OCI-LY1 (cell line): ENCODE data around the gene DNAJC25.

Experiments used
- H2AFZ ChIP-seq: fragments of 200-600 bp; sonication (generic), shearing (Covaris generic); 2 replicates; pipeline ENCODE4 v1.6.0; 2014; ENCODE audit warnings: antibody characterized with exemption, mild to moderate bottlenecking, low read length
- H3F3A ChIP-seq: fragments of 200-600 bp; sonication (generic), shearing (Covaris generic); 2 replicates; pipeline ENCODE4 v1.6.0; 2014; ENCODE audit warnings: mild to moderate bottlenecking, antibody characterized with exemption, low read length, moderate library complexity; ENCODE audit not compliant: insufficient read depth
- H3K27ac ChIP-seq: fragments of 200-600 bp; sonication (generic); 2 replicates; pipeline ENCODE4 v1.5.1; 2014; ENCODE audit warnings: low read length, mixed run types, mild to moderate bottlenecking, low read depth; ENCODE audit not compliant: poor library complexity, severe bottlenecking
- H3K27me3 ChIP-seq: fragments of 200-600 bp; sonication (generic); 2 replicates; pipeline ENCODE4 v1.6.0; 2014; ENCODE audit warnings: antibody characterized with exemption, mild to moderate bottlenecking, low read length, moderate library complexity; ENCODE audit not compliant: insufficient read depth
- H3K36me3 ChIP-seq: fragments of 200-600 bp; sonication (generic); 2 replicates; pipeline ENCODE4 v1.6.1; 2014; ENCODE audit warnings: mild to moderate bottlenecking, antibody characterized with exemption, low read length, moderate library complexity, mixed read lengths; ENCODE audit not compliant: insufficient read depth
- H3K4me1 ChIP-seq: fragments of 200-600 bp; sonication (generic); 2 replicates; pipeline ENCODE4 v1.5.1; 2014; ENCODE audit warnings: mild to moderate bottlenecking, low read length, moderate library complexity; ENCODE audit not compliant: insufficient read depth, severe bottlenecking
- H3K4me2 ChIP-seq: fragments of 200-600 bp; sonication (generic), shearing (Covaris generic); 2 replicates; pipeline ENCODE4 v1.6.1; 2014; ENCODE audit warnings: low read length
- H3K4me3 ChIP-seq: fragments of 200-600 bp; sonication (generic); 2 replicates; pipeline ENCODE4 v1.5.1; 2014; ENCODE audit warnings: low read length, low read depth, mild to moderate bottlenecking, mixed read lengths; ENCODE audit not compliant: poor library complexity, severe bottlenecking
- H3K79me2 ChIP-seq: fragments of 200-600 bp; shearing (Covaris generic); 2 replicates; pipeline ENCODE4 v1.6.1; 2016; ENCODE audit warnings: mixed run types, low read length, mixed read lengths; ENCODE audit not compliant: insufficient read depth
- H3K9ac ChIP-seq: fragments of 200-600 bp; sonication (generic), shearing (Covaris generic); 2 replicates; pipeline ENCODE4 v1.6.1; 2014; ENCODE audit warnings: mild to moderate bottlenecking, low read length, mixed read lengths
- H3K9me2 ChIP-seq: fragments of 200-600 bp; sonication (generic), shearing (Covaris generic); 2 replicates; pipeline ENCODE4 v1.6.1; 2014; ENCODE audit warnings: low read depth, mild to moderate bottlenecking, low read length, mixed read lengths
- H3K9me3 ChIP-seq: fragments of 200-600 bp; shearing (Covaris generic); 2 replicates; pipeline ENCODE4 v1.6.1; 2014; ENCODE audit warnings: low read length, mixed read lengths
- H4K20me1 ChIP-seq: fragments of 200-600 bp; sonication (generic), shearing (Covaris generic); 2 replicates; pipeline ENCODE4 v1.6.0; 2016; ENCODE audit warnings: mild to moderate bottlenecking, low read length; ENCODE audit not compliant: insufficient read depth
- CTCF ChIP-seq: fragments of 200-600 bp; sonication (generic), shearing (Covaris generic); IDR thresholded peaks from 2 replicates; pipeline ENCODE4 v1.5.1; 2017; ENCODE audit warnings: mild to moderate bottlenecking, antibody characterized with exemption, low read length, moderate library complexity, mixed read lengths
- EZH2 ChIP-seq: fragments of 200-600 bp; sonication (generic), shearing (Covaris generic); IDR thresholded peaks from 2 replicates; pipeline ENCODE4 v1.8.0; 2017; ENCODE audit warnings: borderline replicate concordance, mixed run types, mild to moderate bottlenecking, antibody characterized with exemption, low read length, moderate library complexity, mixed read lengths

The DNAJC25 gene

GRCh38 chr9:111588846-111589245 lies 42.3 kb upstream of the DNAJC25 start:
- Histone ChIP-seq H3K4me3 (no peak overlapping the region), H4K20me1 (no peaks in the 10 kb centered on the region), H3K9ac (no peak overlapping the region), H3K27me3 (no peaks in the 10 kb centered on the region), H2AFZ (no peak overlapping the region), H3K36me3 (no peaks in the 10 kb centered on the region), H3K4me1 (no peaks in the 10 kb centered on the region), H3K79me2 (no peaks in the 10 kb centered on the region), H3K9me3 (no peaks in the 10 kb centered on the region), H3K9me2 (no peaks in the 10 kb centered on the region), H3K4me2 (no peak overlapping the region), H3K27ac (no peak overlapping the region), H3F3A (no peaks in the 10 kb centered on the region)
- TF ChIP-seq EZH2: no peak
- TF ChIP-seq CTCF: no peak

DNA sequence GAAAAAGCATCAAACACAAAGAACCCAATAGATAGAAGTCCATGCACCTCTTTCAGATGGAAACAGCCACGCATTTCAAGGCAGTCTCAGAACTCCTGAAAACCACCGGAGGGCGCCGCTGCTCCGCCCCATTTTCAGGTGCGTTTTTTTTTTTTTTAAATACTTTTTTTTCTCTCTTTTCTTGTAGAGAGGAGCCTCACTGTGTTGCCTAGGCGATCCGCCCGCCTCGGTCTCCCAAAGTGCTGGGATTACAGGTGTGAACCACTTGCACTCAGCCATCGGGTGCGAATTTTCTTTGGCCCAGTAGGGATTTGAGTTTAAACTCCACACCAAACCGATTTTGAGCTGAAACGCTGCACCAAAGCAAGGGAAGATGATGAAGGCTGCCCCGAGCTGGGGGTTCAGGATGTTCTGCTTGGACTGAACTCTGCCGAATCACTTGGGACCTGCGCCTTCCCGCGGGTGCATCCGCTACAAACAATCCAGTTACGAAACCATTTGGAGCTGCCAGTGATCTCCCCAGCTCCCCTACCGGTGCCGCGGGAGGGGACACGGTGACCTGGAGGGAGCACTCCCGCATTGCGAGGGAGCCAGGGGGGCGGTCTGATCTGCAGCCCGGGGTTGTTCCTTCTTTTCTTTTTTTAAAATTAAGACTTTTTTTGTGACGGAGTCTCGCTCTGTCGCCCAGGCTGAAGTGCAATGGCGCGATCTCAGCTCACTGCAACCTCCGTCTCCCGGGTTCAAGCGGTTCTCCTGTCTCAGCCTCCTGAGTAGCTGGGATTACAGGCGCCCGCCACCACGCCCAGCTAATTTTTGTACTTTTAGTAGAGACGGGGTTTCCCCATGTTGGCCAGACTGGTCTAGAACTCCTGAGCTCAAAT lies 33.0 kb upstream of the DNAJC25 start:
- H3K36me3 ChIP-seq: no peaks in the 10 kb centered on the region
- no peaks in the 10 kb centered on the region for H4K20me1 ChIP-seq
- H2AFZ ChIP-seq: no peak overlapping the region
- no peak overlapping the region for H3K27ac ChIP-seq
- H3F3A ChIP-seq: no peaks in the 10 kb centered on the region
- H3K4me2 ChIP-seq: peak overlapping the region; percentile 70
- peak; percentile 69 for TF ChIP-seq CTCF
- TF ChIP-seq EZH2: no peak
- H3K4me3 ChIP-seq: peak overlapping the region; percentile 52
- H3K79me2 ChIP-seq: no peaks in the 10 kb centered on the region
- peaks cover 18% of the 10 kb centered on the region for H3K4me1 ChIP-seq
- no peak overlapping the region for H3K9ac ChIP-seq
- H3K27me3 ChIP-seq: 0 out of 2 replicates have a peak, but pooled peaks cover 8% of the 10 kb centered on the region
- no peaks in the 10 kb centered on the region for H3K9me3 ChIP-seq
- H3K9me2 ChIP-seq: no peaks in the 10 kb centered on the region

DNA sequence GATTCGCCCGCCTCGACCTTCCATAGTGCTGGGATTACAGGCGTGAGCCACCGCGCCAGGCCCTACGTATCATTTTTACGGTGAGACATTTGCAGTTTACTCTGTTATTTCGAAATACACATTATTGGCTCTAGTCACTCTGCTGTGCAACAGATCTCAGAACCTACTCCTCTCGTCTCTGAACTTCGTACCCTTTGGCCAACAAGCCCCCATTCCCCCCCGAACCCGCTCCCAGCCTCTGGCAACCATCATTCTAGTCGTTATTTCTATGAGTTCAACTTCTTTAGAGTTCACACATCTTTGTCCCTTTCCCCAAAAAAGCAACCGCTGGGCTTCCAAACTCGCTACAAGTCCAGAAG lies 32.4 kb upstream of the DNAJC25 start:
- H3K36me3 ChIP-seq: no peaks in the 10 kb centered on the region
- no peaks in the 10 kb centered on the region for H4K20me1 ChIP-seq
- H3K4me3 ChIP-seq: peak overlapping the region; percentile 52
- H3K4me1 ChIP-seq: peaks cover 18% of the 10 kb centered on the region
- TF ChIP-seq EZH2 (no peak), CTCF (no peak)
- H3K27ac ChIP-seq: no peak overlapping the region
- H3K9me3 ChIP-seq: no peaks in the 10 kb centered on the region
- H3K9ac ChIP-seq: no peak overlapping the region
- 0 out of 2 replicates have a peak, but pooled peaks cover 8% of the 10 kb centered on the region for H3K27me3 ChIP-seq
- H3F3A ChIP-seq: no peaks in the 10 kb centered on the region
- H3K79me2 ChIP-seq: no peaks in the 10 kb centered on the region
- no peaks in the 10 kb centered on the region for H3K9me2 ChIP-seq
- peak overlapping the region; percentile 70 for H3K4me2 ChIP-seq
- H2AFZ ChIP-seq: no peak overlapping the region
